CD4-positive, alpha-beta T cell treated with Interleukin-17A for 4 hours (primary cell): ENCODE measurements around the gene CKS1B.

Experiments used
- DNase-seq: peaks from one replicate; pipeline ENCODE4 v3.0.0-alpha.2; 2020; ENCODE audit warnings: mixed read lengths

The CKS1B gene

GRCh38 chr1:154988058-154988954 is 13.8 kb downstream of the CKS1B start:
- peak; percentile 38 for DNase-seq

GRCh38 chr1:154989195-154989860 is 14.8 kb downstream of the CKS1B start:
- DNase-seq = no peak

DNA sequence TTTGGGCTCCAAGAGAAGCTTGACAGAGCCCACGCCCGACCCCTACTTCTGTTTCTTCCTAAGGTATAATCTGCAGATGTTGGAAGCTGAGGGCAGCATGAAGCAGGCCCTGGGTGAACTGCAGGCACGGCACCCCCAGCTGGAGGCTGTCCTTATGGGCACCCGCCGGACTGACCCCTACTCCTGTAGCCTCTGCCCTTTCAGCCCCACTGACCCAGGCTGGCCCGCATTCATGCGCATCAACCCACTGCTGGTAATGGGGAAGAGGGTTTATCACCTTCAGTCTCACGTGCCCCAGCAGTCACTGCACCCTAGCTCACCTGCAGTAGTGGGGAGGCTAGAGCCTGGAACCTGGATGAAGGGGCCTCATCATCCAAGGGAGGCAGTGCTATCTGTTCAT is 15.8 kb downstream of the CKS1B start:
- DNase-seq = no peak

GRCh38 chr1:154992721-154993571 is 18.5 kb downstream of the CKS1B start:
- DNase-seq = peak; percentile 37

DNA sequence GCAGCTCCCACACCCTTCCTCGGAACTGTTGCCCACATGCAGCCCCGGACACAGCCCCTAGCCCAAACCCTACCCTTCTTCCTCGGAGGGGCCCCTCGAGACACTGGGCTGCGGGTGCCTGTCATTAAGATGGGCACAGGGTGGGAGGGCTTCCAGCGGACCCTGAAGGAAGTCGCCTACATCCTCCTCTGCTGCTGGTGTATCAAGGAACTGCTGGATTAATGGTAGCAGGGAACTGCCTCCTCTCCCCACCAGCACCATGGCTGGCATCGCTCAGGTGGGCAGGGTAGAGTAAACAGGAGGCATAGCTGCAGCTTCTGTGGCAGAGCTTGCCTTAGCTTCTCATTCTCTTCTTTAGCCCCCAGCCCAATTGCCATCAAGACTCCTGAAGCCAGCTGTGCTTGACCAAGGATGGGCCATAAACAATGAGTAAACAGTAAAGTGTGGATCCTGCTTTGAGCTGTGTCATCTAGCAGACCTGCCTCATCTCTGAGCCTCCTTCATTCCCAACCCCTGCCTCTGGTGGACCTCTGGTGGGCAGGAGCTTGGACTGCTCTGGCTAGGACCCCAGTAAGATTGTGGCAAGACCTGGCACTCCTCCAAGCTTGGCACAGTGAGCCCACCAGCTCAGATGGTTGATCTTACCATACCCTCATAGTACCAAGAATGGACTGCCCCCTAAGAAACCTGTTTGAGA is 19.2 kb downstream of the CKS1B start, which contains the start of gene LENEP:
LENEP (plus strand) TSS at position 15 of the 697 bp plus-strand sequence; CDS start at position 37, 22 bp downstream.
- DNase-seq = no peak

DNA sequence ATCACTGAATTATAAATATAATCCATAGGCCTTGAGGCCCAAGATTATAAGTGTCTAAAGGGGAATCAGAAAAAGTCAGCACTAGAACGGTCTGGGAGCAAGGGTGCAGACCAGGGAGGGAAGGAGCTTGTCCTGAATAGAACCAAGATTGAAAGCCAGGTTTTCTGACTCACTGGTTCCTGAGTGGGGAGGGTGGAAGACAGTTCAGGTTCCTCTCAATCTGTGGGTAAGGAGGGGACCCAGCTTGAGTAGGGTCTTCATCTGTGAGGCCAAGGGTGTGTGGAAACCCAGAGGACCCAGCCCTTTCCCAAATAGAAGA is 19.7 kb downstream of the CKS1B start:
- no peak for DNase-seq

DNA sequence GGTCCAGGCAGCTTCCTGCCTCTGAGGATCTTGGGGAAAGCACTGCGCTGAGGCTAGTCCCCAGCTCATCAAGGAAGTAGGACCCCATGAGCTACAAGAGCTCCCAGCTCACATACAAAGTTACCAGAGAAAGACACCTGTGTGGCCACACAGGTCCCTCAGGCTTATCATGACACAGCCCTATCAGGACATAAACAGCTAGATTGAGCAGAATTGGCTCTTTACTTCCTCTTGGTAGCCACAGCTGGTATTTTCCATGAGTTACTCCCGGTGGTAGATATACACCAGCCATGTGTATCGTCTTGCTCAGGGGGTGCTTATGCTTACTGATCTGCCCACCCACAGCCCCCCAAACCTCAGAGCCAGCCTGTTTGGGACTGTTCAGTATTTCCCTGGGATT is 20.1 kb downstream of the CKS1B start:
- DNase-seq = no peak

GRCh38 chr1:154995301-154995983 is 21.0 kb downstream of the CKS1B start:
- DNase-seq = peak; percentile 52

DNA sequence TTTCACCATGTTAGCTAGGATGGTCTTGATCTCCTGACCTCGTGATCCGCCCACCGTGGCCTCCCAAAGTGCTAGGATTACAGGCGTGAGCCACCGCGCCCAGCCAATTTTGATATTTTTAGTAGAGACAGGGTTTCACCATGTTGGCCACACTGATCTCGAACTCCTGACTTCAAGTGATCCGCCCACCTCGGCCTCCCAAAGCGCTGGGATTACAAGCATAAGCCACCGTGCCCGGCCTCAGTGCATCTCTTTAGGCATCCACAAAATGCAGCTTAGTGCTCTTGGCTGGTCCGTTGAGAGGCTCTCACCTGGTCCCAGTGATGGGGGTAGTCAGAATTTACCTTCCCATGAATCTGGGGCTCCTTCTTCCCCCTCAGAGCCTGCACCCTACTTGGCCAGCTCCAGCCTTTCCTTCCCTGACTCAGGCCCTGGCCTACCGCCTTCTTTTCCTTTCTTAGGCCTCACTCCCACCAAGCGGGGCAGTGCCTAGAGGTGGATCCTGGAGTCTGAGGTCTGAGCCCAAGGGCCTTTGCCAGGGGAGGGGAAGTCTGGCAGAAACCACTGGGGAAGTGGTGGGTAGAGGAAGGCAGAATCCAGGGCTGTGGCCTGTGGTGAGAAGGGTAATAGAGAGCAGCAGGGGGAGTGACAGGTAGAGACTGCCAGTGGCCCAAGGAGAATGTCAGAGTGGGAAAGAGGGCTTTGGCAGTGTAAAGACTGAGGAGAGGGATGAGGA is 22.7 kb downstream of the CKS1B start:
- DNase-seq = no peak

DNA sequence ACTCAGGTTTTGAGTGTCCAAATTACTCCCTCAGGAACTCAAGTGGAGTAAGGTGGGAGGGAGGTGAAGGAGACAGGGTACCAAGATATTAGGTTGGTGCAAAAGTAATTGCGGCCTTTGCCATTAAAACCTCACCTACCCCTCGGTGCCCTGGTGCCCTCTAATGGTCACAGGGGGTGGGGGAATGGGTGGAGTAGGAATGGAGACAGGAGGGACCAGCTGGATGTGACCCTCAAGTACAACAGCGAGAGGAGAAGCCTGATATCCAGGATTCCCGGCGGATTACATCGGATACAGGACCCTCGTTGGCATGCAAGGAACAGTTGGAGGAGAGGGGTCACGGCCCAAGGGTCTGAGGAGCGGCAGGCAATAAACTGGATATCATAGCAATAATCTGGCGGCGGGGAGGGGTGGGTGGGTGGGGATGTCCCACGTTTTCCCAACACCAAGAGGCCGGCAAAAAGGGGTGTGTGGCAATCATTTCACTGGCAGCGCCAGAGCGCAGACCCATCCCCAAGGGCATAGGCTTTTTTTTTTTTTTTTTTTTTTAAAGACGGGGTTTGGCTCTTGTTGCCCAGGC is 23.8 kb downstream of the CKS1B start:
- DNase-seq = no peak

DNA sequence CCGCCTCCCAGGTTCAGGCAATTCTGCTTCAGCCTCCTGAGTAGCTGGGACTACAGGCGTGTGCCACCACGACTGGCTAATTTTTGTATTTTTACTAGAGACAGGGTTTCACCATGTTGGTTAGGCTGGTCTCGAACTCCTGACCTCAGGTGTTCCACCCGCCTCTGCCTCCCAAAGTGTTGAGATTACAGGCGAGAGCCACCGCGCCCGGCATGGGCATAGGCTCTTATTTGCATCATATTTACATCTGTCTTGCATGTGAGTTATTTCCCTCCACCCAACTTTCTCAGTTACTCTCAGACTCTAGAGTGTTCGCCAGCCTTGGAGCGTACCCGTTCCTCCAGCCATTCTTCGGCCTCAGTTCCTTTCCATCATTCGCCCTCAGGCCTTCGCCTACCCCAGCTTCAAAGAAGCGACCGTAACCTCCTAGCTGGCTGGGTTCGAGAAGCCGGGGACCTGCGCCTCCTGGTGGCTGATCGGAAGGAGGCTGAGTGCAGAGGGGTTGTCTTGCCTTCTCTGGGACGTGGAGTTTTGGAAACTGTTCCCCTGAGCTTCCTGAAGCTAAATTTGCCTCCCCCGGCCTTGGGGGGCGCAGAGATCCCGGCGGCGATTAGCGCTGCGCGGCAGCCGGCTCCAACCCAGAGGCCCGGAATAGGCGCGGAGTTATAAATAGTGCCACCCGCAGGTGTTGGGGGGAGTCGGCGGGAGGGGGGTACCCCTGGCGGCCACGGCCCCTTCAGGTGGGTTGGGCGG is 24.5 kb downstream of the CKS1B start:
- peak; percentile 81 for DNase-seq

DNA sequence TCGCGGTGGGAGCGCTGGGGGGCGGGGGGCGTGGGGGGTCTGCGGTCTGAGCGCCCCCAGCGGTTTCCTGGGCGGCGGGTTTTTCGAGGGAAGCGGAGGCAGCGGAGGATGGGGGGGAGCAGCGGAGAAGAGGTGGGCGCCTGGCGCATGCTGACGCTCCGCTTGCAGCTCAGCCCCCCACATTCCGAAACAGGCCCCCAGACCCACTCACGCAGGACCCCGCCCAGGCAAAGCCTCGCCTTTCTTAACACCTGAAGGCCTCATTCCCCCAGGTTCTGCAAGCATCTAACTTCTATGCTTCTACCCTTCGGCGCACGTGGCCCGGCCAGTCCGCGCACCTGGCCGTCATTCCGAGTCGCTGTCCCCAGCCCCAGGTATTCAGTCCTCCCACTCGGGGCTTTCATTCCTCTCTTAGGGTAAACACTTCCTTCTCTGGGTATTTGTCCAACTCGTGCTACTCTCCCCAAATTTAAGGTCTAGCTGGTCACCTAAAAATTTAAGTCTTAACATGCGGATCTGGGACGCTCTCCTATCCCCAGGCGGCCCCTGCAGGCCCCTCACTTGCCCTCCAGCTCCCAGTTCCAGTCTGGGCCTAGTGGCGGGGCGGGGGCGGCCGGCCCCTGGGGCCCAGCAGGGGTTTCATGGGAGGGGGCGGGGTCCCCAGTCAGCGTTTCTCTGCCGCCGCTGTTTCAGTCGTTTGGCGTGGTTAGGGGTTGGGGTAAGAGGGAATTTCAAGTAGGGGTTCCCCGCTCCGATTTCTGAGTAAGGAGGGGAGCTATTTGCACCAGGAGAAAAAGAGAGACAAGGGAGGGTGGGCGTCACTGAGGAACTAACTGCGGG is 25.3 kb downstream of the CKS1B start:
- peak; percentile 45 for DNase-seq

DNA sequence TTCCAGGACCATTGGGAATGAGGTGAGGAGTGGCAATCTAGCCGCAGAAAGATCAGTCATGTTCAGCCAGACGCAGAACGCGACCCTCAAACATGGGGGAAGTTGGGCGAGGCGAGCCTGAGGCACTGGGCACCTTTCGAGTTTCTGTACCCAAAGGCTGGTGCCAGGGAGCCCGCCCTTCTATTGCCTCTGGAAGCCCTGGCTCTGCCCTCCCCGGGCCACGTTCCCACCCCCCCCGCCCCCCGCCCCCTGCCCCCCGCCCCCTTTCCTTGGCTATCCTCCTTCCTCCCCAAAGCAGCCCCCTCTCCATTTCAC is 25.9 kb downstream of the CKS1B start:
- DNase-seq = peak; percentile 41

GRCh38 chr1:155000726-155001424 is 26.4 kb downstream of the CKS1B start:
- DNase-seq = peak; percentile 82

GRCh38 chr1:155001425-155001674 is 26.9 kb downstream of the CKS1B start:
- no peak for DNase-seq

DNA sequence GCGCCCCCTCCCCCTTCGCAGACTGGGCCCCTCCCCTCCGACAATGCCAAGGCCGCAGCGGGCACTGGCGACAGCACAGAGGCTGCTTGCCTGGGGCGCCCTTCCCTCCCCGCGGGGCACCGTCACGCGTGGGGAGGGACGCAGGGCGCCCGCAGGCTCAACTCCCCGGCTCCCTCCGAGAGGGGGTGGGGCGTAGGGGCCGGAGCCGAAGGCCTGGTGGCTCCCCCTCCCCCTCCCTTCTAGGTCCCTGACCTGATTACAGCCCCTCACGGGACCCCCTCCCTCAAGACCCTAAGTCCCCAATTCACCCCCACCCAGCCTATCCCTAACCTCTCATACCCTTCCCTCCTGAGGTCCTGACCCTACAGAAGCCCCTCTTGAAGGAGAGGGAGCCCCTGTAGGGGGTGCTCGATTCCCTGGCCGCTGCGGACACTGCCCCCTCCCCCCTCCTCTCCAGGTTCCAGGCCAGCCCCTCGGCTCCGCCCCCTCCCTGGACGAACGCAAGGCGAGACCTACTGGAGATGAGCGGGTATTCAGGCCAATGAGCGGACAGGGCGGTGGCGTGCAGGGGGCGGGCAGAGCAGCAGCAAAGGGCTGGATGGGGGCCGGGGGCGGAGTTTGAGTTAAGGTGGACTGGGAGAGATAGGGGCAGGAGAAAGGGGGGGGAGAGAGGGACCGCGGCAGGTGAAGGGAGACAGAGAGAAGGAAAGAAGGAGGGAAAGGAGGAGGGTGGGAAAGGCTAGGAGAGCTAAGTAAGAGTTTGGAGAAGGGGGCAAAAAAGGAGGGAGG is 27.4 kb downstream of the CKS1B start:
- peak; percentile 99 for DNase-seq

GRCh38 chr1:155002464-155003226 is 28.2 kb downstream of the CKS1B start, which contains the start of gene ZBTB7B:
Gene ZBTB7B (plus strand): TSS chr1:155002802. CDS start chr1:155014661, 11,859 bp downstream.
- no peak for DNase-seq
